GM12801 (cell line): Measurements from ENCODE around the gene DOCK4.

ENCODE experiments used
- TF ChIP-seq, protein P1 (sequence below): IDR thresholded peaks from one replicate; pipeline ENCODE4 v1.5.1; 2011; ENCODE audit warnings: control low read depth; ENCODE audit not compliant: insufficient read length; ENCODE audit errors: extremely low read depth

Gene DOCK4

DNA sequence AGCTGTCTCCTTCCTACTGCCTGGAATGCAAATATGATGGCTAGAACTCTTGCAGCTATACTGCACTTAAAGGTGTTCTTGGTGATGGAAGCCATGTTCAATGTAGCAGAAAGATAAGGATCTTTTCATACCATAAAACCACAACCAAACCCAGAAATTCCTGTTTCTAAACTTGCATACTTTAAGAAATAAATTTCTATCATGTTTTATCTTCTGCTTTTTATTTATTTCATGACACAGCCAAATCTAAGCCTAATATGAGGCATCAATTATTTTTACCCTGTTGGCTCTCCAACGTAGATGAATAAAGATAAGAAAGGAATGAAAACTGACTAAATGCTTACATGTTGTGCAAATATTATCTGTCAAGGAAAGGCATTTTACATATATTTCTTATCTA is 224.1 kb downstream of the DOCK4 start:
- TF ChIP-seq, protein P1, sequence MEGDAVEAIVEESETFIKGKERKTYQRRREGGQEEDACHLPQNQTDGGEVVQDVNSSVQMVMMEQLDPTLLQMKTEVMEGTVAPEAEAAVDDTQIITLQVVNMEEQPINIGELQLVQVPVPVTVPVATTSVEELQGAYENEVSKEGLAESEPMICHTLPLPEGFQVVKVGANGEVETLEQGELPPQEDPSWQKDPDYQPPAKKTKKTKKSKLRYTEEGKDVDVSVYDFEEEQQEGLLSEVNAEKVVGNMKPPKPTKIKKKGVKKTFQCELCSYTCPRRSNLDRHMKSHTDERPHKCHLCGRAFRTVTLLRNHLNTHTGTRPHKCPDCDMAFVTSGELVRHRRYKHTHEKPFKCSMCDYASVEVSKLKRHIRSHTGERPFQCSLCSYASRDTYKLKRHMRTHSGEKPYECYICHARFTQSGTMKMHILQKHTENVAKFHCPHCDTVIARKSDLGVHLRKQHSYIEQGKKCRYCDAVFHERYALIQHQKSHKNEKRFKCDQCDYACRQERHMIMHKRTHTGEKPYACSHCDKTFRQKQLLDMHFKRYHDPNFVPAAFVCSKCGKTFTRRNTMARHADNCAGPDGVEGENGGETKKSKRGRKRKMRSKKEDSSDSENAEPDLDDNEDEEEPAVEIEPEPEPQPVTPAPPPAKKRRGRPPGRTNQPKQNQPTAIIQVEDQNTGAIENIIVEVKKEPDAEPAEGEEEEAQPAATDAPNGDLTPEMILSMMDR: no peak

- TF ChIP-seq, protein P1: no peak
Observed at GRCh38 chr7:111980725-111981124, 225.5 kb downstream of the DOCK4 start.

GRCh38 chr7:111975346-111975745 is 230.9 kb downstream of the DOCK4 start:
- TF ChIP-seq, protein P1: no peak

- TF ChIP-seq, protein P1: no peak
Observed at GRCh38 chr7:111960984-111961383, 245.2 kb downstream of the DOCK4 start.

GRCh38 chr7:111958896-111959295 is 247.3 kb downstream of the DOCK4 start:
- TF ChIP-seq, protein P1: no peak

DNA sequence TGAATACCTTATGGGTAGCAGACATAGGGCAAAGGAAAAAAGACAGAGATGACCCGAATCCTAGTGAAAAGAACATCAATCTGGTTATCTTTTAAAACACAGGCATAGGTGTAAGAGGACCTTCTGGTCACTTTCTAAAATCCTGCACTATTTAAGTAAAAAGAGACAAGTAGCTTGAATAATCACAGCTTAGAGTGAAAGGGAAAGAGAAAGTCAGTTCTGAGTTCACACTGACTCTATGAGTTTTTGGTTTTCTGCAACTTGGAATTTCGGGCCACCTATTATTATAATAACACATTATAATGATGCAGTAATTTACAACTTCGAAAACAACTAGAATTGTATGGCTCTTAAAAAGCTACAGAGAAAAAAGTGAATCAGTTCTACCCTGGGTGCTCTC is 247.8 kb downstream of the DOCK4 start:
- TF ChIP-seq, protein P1: no peak

- TF ChIP-seq, protein P1: no peak
Observed at GRCh38 chr7:111955616-111956015, 250.6 kb downstream of the DOCK4 start.
